GM21825 (cell line): ENCODE data around the gene RBM47.

Source experiments
- ATAC-seq: cut with Tn5 transposase; IDR thresholded peaks from one replicate; pipeline ENCODE4 v1.9.1; 2021; ENCODE audit warnings: mild to moderate bottlenecking, moderate library complexity; ENCODE audit not compliant: unreplicated experiment

RBM47 gene

GRCh38 chr4:40502220-40502619, 127.4 kb downstream of the RBM47 start:
- ATAC-seq: no peak

- ATAC-seq: no peak
Measured at GRCh38 chr4:40500781-40501180, 128.9 kb downstream of the RBM47 start.

- no peak for ATAC-seq
Measured at GRCh38 chr4:40493160-40493559, 136.5 kb downstream of the RBM47 start.

- ATAC-seq: no peak
Measured at GRCh38 chr4:40492691-40493090, 137.0 kb downstream of the RBM47 start.

- ATAC-seq: no peak
Measured at GRCh38 chr4:40490481-40490880, 139.2 kb downstream of the RBM47 start.

GRCh38 chr4:40489961-40490360, 139.7 kb downstream of the RBM47 start:
- ATAC-seq: no peak

- ATAC-seq: no peak
Measured at GRCh38 chr4:40486534-40486933, 143.1 kb downstream of the RBM47 start.

GRCh38 chr4:40484346-40485090, 145.1 kb downstream of the RBM47 start:
- ATAC-seq: no peak

- no peak for ATAC-seq
Measured at GRCh38 chr4:40482985-40483647, 146.5 kb downstream of the RBM47 start.

- ATAC-seq: no peak
Measured at GRCh38 chr4:40481977-40482376, 147.7 kb downstream of the RBM47 start.

GRCh38 chr4:40480291-40480690, 149.4 kb downstream of the RBM47 start:
- ATAC-seq: no peak

- no peak for ATAC-seq
Measured at GRCh38 chr4:40479378-40479777, 150.3 kb downstream of the RBM47 start.

GRCh38 chr4:40475609-40476008, 154.1 kb downstream of the RBM47 start:
- ATAC-seq: no peak

GRCh38 chr4:40473578-40474388, 155.9 kb downstream of the RBM47 start:
- peak; percentile 56 for ATAC-seq

- no peak for ATAC-seq
Measured at GRCh38 chr4:40471923-40472322, 157.7 kb downstream of the RBM47 start.

GRCh38 chr4:40466789-40467188, 162.9 kb downstream of the RBM47 start:
- no peak for ATAC-seq

GRCh38 chr4:40462326-40462725, 167.3 kb downstream of the RBM47 start:
- peak; percentile 79 for ATAC-seq

- ATAC-seq: no peak
Measured at GRCh38 chr4:40461879-40462278, 167.8 kb downstream of the RBM47 start.

- ATAC-seq: no peak
Measured at GRCh38 chr4:40461062-40461461, 168.6 kb downstream of the RBM47 start.

- no peak for ATAC-seq
Measured at GRCh38 chr4:40458683-40459082, 171.0 kb downstream of the RBM47 start.

- ATAC-seq: no peak
Measured at GRCh38 chr4:40458109-40458508, 171.6 kb downstream of the RBM47 start.
